Measurements from ENCODE around the gene RAB12. TPM values are rescaled to one million over a fixed set of nuclear protein-coding genes. Genes with fewer than 3 reads are reported as not detected.
"Not testable (repeated sequence)": the region's sequence is repeated elsewhere in the genome, so short reads cannot be mapped to it uniquely, and the experiment has no call there.

Gene RAB12
- total RNA-seq, 1 donor from 2014 or later, result 61.0 TPM

DNA sequence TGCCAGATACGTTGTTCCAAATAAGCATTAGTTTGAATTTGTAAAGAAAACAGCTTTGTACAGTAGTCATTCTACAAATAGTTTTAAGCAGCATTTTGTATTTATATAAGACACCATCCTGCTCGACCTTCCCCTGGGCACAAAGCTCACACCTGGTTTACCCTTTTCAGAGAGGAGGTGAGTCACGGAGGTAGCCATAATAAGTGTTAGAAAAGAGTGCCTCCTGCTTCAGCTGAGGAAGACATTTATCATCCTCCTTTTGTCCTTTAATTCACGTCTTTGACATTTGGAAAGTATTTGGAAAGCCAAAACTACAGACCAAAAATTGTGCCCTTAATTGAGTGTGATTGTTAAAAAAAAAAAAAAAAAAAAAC, 6.8 kb downstream of the RAB12 start:
- Histone ChIP-seq H3K36me3 (ENCODE audit: control insufficient read depth, insufficient read depth, low read length) (no peaks in the 10 kb centered on the region), H3K4me3 (ENCODE audit: low read depth, low read length) (no peak overlapping the region), H3K27me3 (ENCODE audit: control insufficient read depth, insufficient read depth, low read length) (no peaks in the 10 kb centered on the region)
- DNase-seq (ENCODE audit: low read depth), result no peak
- TF ChIP-seq, protein P1, sequence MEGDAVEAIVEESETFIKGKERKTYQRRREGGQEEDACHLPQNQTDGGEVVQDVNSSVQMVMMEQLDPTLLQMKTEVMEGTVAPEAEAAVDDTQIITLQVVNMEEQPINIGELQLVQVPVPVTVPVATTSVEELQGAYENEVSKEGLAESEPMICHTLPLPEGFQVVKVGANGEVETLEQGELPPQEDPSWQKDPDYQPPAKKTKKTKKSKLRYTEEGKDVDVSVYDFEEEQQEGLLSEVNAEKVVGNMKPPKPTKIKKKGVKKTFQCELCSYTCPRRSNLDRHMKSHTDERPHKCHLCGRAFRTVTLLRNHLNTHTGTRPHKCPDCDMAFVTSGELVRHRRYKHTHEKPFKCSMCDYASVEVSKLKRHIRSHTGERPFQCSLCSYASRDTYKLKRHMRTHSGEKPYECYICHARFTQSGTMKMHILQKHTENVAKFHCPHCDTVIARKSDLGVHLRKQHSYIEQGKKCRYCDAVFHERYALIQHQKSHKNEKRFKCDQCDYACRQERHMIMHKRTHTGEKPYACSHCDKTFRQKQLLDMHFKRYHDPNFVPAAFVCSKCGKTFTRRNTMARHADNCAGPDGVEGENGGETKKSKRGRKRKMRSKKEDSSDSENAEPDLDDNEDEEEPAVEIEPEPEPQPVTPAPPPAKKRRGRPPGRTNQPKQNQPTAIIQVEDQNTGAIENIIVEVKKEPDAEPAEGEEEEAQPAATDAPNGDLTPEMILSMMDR (IDR thresholded peaks at IDR 0.05; ENCODE audit: insufficient read depth, low read length, poor library complexity, severe bottlenecking), result no peak

DNA sequence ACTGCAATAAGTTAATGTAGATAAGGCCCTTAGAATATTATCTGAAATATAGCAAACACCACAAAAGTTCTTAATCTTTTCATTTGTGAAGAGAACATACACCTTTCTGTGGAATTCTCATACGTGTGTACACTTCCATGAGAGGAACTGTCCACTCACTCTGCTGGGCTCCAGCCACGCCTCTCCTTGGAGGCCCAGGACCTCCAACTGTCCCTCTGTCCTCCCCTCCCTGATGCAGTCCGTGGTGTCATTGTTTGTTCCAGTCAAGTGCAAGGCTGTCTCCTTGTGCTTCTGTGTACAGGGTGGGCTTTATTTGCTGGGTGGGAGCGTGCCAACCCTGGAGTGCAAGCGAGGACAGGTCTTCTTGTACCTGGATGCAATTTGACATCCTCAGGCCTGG, 8.7 kb downstream of the RAB12 start:
- no peak overlapping the region for H3K4me3 ChIP-seq (ENCODE audit: low read depth, low read length)
- no peak for DNase-seq (ENCODE audit: low read depth)

DNA sequence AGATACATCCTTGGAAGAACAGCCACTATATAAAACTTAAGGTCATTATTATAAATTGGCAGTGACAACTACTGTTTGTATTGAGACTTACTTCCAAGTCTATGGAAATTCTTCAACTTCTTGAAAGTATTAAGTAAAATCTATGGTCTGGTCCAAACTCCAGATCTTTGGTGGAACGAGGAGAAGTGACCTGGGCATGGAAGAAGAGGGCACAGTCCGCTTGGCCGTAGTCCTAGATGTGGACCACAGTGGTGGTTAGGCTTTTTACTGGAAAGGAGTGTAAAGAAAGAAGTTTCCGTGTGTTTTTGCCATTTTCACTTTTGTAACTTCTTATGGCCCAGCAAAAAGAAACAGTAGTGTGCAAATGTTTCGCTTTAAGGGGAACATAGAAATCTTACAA, 9.8 kb downstream of the RAB12 start:
- H3K27me3 ChIP-seq (ENCODE audit: control insufficient read depth, insufficient read depth, low read length), result no peaks in the 10 kb centered on the region
- TF ChIP-seq, protein P1 (IDR thresholded peaks at IDR 0.05; ENCODE audit: insufficient read depth, low read length, poor library complexity, severe bottlenecking), result no peak
- no peak for DNase-seq (ENCODE audit: low read depth)
- H3K36me3 ChIP-seq (ENCODE audit: control insufficient read depth, insufficient read depth, low read length), result no peaks in the 10 kb centered on the region
- H3K4me3 ChIP-seq (ENCODE audit: low read depth, low read length), result no peak overlapping the region

More for the DNA sequence above, 8.7 kb downstream of the RAB12 start:
- TF ChIP-seq, protein P1 (IDR thresholded peaks at IDR 0.05; ENCODE audit: insufficient read depth, low read length, poor library complexity, severe bottlenecking), result no peak
- no peaks in the 10 kb centered on the region for H3K27me3 ChIP-seq (ENCODE audit: control insufficient read depth, insufficient read depth, low read length)
- H3K36me3 ChIP-seq (ENCODE audit: control insufficient read depth, insufficient read depth, low read length), result no peaks in the 10 kb centered on the region

DNA sequence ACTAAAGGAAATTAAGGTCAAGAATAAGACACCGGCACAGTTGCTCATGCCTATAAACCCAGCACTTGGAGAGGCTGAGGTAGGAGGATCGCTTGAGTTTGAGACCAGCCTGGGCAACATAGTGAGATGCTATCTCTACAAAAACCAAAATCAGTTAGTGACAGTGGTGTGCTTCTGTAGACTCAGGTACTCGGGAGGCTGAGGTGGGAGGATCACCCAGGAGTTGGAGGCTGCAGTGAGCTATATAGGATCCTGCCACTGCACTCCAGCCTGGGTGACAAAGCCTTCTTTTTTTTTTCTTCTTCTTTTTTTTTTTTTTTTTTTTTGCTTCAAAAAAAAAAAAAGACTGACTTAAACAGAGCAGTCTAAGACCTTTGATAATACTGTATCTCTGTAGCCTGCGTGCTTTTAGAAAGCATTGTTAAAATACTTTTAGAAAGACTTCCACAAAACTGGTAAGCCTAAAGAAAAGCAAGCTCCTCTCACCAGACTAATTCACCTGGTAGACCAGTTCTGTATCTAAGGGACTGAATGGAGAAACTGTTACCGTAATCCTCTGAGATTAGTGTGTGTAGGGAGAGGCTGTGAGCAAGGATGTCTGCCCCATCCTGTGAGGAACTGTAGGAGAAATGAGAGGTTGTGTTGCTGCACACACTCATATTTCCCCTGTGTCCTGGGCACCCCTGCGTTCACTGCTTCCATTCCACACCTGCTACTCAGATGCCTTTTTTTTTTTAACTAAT, 10.8 kb downstream of the RAB12 start:
- Histone ChIP-seq H3K4me3 (ENCODE audit: low read depth, low read length) (no peak overlapping the region), H3K36me3 (ENCODE audit: control insufficient read depth, insufficient read depth, low read length) (no peaks in the 10 kb centered on the region), H3K27me3 (ENCODE audit: control insufficient read depth, insufficient read depth, low read length) (no peaks in the 10 kb centered on the region)
- no peak for DNase-seq (ENCODE audit: low read depth)
- TF ChIP-seq, protein P1 (IDR thresholded peaks at IDR 0.05; ENCODE audit: insufficient read depth, low read length, poor library complexity, severe bottlenecking), result no peak

DNA sequence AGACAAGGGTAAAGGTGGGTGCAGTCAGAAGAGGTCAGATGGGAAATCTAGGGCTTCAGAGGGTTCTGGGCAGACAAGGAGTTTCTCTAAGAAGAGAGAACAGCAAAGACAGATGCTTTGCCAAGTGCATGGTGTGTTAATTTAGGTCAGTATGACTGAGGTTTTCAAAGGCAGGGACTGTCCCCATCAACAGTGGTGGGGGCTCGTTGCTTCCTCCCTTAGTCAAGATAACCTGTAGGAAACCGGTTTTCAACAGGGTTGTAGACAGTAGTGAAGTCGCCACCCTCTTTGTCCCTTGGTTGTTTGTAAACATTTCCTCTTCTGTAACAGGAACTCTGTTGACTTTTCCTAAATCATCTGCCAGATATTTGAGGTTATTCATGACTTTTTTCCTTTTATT, 11.6 kb downstream of the RAB12 start:
- H3K36me3 ChIP-seq (ENCODE audit: control insufficient read depth, insufficient read depth, low read length), result no peaks in the 10 kb centered on the region
- H3K4me3 ChIP-seq (ENCODE audit: low read depth, low read length), result no peak overlapping the region
- H3K27me3 ChIP-seq (ENCODE audit: control insufficient read depth, insufficient read depth, low read length), result no peaks in the 10 kb centered on the region
- TF ChIP-seq, protein P1 (IDR thresholded peaks at IDR 0.05; ENCODE audit: insufficient read depth, low read length, poor library complexity, severe bottlenecking), result no peak
- DNase-seq (ENCODE audit: low read depth), result no peak

DNA sequence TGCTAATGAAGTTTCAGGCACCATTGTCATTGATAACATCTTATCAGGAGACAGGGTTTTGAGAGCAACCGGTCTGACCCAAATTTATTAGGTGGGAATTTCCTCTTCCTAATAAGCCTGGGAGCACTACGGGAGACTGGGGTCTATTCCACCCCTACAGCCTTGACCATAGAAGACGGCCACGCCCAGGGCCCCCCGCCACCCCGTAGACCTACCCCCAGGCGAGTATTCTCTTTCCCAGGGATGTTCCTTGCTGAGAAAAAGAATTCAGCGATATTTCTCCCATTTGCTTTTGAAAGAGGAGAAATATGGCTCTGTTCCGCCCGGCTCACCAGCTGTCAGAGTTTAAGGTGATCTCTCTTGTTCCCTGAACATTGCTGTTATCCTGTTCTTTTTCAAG, 13.4 kb downstream of the RAB12 start:
- H3K4me3 ChIP-seq (ENCODE audit: low read depth, low read length); H3K27me3 ChIP-seq (ENCODE audit: control insufficient read depth, insufficient read depth, low read length): not testable (repeated sequence)

More for the DNA sequence above, 13.4 kb downstream of the RAB12 start:
- H3K36me3 ChIP-seq (ENCODE audit: control insufficient read depth, insufficient read depth, low read length); DNase-seq (ENCODE audit: low read depth): not testable (repeated sequence)

Measured in kidney epithelial cell (primary cell).